ENCODE data around the gene TOP3B.

Gene TOP3B

GRCh38 chr22:22020425-22020852, 37.9 kb upstream of the TOP3B start:
- peaks cover 10% of the 10 kb centered on the region for H3K27me3 Mint-ChIP-seq
- DNase-seq (ENCODE audit: low spot score in 2 of 2) (no peak), ATAC-seq (replicated peaks; ENCODE audit: extremely low read depth, poor library complexity, severe bottlenecking) (no peak)
- no peak overlapping the region for H3K4me3 Mint-ChIP-seq
- no peaks in the 10 kb centered on the region for H3K36me3 Mint-ChIP-seq (ENCODE audit: insufficient read depth)
- H3K4me1 Mint-ChIP-seq: no peaks in the 10 kb centered on the region
- H3K27ac Mint-ChIP-seq (ENCODE audit: low read depth): no peak overlapping the region
- H3K9me3 Mint-ChIP-seq: no peaks in the 10 kb centered on the region

DNA sequence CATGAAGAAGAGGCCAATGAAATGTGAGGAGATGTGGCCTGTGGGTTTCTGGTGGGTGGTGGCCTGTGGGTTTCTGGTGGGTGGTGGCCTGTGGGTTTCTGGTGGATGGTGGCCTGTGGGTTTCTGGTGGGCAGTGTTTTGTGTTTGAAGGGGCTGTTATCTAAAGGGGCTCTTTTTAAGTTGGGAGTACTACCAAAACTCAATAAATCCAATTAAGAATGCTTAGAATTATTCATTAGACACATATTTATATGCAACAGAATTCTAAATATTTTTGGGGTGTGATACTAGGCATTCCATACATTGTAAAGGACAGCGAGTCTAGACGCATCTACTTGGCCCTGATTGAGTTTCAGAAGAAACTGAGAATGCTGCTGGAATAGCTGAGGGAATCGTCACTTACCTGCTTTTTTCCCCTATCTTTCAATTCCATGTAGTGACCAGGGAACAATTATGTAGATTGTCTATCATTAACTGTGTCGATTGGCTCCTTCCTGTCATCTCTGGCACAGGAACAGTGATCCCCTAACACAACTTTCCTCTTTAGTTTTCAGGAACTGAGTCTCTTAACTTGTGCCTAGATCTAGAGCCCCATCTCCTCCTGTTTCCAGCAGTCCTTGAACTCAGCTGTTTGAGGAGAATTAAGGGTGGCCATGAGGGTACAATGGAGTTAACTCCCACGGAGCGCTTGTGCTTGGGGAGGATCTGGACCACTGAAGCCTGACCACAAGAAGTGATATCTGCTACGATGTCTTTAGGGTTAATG, 37.3 kb upstream of the TOP3B start:
- H3K4me3 Mint-ChIP-seq: no peak overlapping the region
- no peaks in the 10 kb centered on the region for H3K4me1 Mint-ChIP-seq
- ATAC-seq (replicated peaks; ENCODE audit: extremely low read depth, poor library complexity, severe bottlenecking) (no peak), DNase-seq (ENCODE audit: low spot score in 2 of 2) (no peak)
- H3K9me3 Mint-ChIP-seq: no peaks in the 10 kb centered on the region
- H3K27ac Mint-ChIP-seq (ENCODE audit: low read depth): no peak overlapping the region
- no peaks in the 10 kb centered on the region for H3K36me3 Mint-ChIP-seq (ENCODE audit: insufficient read depth)
- peaks cover 10% of the 10 kb centered on the region for H3K27me3 Mint-ChIP-seq

- ATAC-seq (replicated peaks; ENCODE audit: extremely low read depth, poor library complexity, severe bottlenecking) (no peak), DNase-seq (ENCODE audit: low spot score in 2 of 2) (no peak)
- no peaks in the 10 kb centered on the region for H3K4me1 Mint-ChIP-seq
- H3K36me3 Mint-ChIP-seq (ENCODE audit: insufficient read depth): no peaks in the 10 kb centered on the region
- no peak overlapping the region for H3K27ac Mint-ChIP-seq (ENCODE audit: low read depth)
- no peaks in the 10 kb centered on the region for H3K9me3 Mint-ChIP-seq
- no peak overlapping the region for H3K4me3 Mint-ChIP-seq
- H3K27me3 Mint-ChIP-seq: peaks cover 10% of the 10 kb centered on the region
These were observed 36.5 kb upstream of the TOP3B start for GRCh38 chr22:22018825-22019658.

DNA sequence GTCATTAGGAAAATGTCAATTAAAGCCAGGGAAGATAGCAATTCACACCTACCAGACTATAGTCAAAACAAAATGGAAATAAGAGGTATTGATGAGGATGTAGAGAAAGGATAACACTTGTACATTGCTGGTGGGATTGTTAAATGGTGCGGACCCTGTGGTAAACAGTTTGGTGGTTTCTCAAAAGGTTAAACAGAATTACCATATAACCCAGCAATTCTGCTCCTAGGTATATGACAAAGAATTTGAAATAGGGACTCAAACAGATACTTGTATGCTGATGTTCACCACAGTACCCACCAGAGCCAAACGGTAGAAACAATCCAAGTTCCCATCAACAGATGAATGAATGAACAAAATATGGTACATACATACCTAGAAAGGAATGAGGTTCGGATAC, 33.0 kb upstream of the TOP3B start:
- no peaks in the 10 kb centered on the region for H3K36me3 Mint-ChIP-seq (ENCODE audit: insufficient read depth)
- DNase-seq (ENCODE audit: low spot score in 2 of 2): no peak
- no peak overlapping the region for H3K27ac Mint-ChIP-seq (ENCODE audit: low read depth)
- peaks cover 34% of the 10 kb centered on the region for H3K27me3 Mint-ChIP-seq
- H3K9me3 Mint-ChIP-seq: peaks cover 4% of the 10 kb centered on the region
- H3K4me3 Mint-ChIP-seq: no peak overlapping the region
- no peak for ATAC-seq (replicated peaks; ENCODE audit: extremely low read depth, poor library complexity, severe bottlenecking)
- H3K4me1 Mint-ChIP-seq: no peaks in the 10 kb centered on the region

- Mint-ChIP-seq H3K27me3 (peaks cover 48% of the 10 kb centered on the region), H3K27ac (ENCODE audit: low read depth) (no peak overlapping the region), H3K9me3 (peaks cover 4% of the 10 kb centered on the region), H3K4me3 (no peak overlapping the region), H3K4me1 (no peaks in the 10 kb centered on the region), H3K36me3 (ENCODE audit: insufficient read depth) (no peaks in the 10 kb centered on the region)
- DNase-seq (ENCODE audit: low spot score in 2 of 2) (no peak), ATAC-seq (replicated peaks; ENCODE audit: extremely low read depth, poor library complexity, severe bottlenecking) (no peak)
These were observed 31.7 kb upstream of the TOP3B start for GRCh38 chr22:22014285-22014659.

DNA sequence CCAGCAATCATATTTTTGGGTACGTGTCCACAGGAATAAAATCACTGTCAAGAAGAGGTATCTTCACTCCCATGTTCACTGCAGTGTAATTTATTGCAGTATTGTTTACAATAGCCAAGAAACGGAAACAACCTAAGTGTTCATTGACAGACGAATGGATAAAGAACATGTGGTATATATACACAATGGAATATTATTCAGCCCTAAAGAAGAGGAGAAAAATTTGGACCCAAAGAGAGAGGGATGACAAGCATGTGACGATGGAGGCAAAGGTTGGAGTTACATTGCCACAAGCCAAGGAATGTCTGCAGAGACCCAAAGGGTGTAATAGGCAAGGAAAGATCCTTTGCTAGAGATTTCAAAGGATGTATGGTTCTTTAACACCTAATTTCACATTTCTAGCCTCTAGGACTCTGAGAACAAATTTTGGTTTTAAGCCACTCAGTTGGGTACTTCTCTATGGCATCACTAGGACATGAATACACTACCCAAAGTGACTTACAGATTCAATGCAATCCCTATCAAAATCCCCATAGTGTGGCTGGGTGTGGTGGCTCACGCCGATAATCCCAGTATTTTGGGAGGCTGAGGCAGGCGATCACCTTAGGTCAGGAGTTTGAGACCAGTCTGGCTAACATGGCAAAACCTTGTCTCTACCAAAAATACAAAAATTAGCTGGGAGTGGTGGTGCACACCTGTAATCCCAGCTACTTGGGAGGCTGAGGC, 31.1 kb upstream of the TOP3B start:
- peaks cover 4% of the 10 kb centered on the region for H3K9me3 Mint-ChIP-seq
- no peaks in the 10 kb centered on the region for H3K4me1 Mint-ChIP-seq
- peaks cover 53% of the 10 kb centered on the region for H3K27me3 Mint-ChIP-seq
- no peak overlapping the region for H3K4me3 Mint-ChIP-seq
- DNase-seq (ENCODE audit: low spot score in 2 of 2) (no peak), ATAC-seq (replicated peaks; ENCODE audit: extremely low read depth, poor library complexity, severe bottlenecking) (no peak)
- no peaks in the 10 kb centered on the region for H3K36me3 Mint-ChIP-seq (ENCODE audit: insufficient read depth)
- no peak overlapping the region for H3K27ac Mint-ChIP-seq (ENCODE audit: low read depth)

- no peak for DNase-seq (ENCODE audit: low spot score in 2 of 2)
- no peak for ATAC-seq (replicated peaks; ENCODE audit: extremely low read depth, poor library complexity, severe bottlenecking)
- Mint-ChIP-seq H3K4me1 (no peaks in the 10 kb centered on the region), H3K27ac (ENCODE audit: low read depth) (no peak overlapping the region), H3K4me3 (no peak overlapping the region), H3K9me3 (peaks cover 4% of the 10 kb centered on the region), H3K27me3 (peaks cover 47% of the 10 kb centered on the region), H3K36me3 (ENCODE audit: insufficient read depth) (no peaks in the 10 kb centered on the region)
These were observed 29.4 kb upstream of the TOP3B start for GRCh38 chr22:22011964-22012363.

- Mint-ChIP-seq H3K4me3 (no peak overlapping the region), H3K27me3 (peaks cover 47% of the 10 kb centered on the region), H3K9me3 (peaks cover 4% of the 10 kb centered on the region), H3K4me1 (no peaks in the 10 kb centered on the region), H3K27ac (ENCODE audit: low read depth) (no peak overlapping the region), H3K36me3 (ENCODE audit: insufficient read depth) (no peaks in the 10 kb centered on the region)
- ATAC-seq (replicated peaks; ENCODE audit: extremely low read depth, poor library complexity, severe bottlenecking): no peak
- DNase-seq (ENCODE audit: low spot score in 2 of 2): no peak
These were observed 27.8 kb upstream of the TOP3B start for GRCh38 chr22:22010358-22010757.

GRCh38 chr22:22009661-22010060, 27.1 kb upstream of the TOP3B start:
- peaks cover 4% of the 10 kb centered on the region for H3K9me3 Mint-ChIP-seq
- no peaks in the 10 kb centered on the region for H3K36me3 Mint-ChIP-seq (ENCODE audit: insufficient read depth)
- peaks cover 47% of the 10 kb centered on the region for H3K27me3 Mint-ChIP-seq
- H3K4me3 Mint-ChIP-seq: no peak overlapping the region
- ATAC-seq (replicated peaks; ENCODE audit: extremely low read depth, poor library complexity, severe bottlenecking) (no peak), DNase-seq (ENCODE audit: low spot score in 2 of 2) (no peak)
- no peaks in the 10 kb centered on the region for H3K4me1 Mint-ChIP-seq
- H3K27ac Mint-ChIP-seq (ENCODE audit: low read depth): no peak overlapping the region

DNA sequence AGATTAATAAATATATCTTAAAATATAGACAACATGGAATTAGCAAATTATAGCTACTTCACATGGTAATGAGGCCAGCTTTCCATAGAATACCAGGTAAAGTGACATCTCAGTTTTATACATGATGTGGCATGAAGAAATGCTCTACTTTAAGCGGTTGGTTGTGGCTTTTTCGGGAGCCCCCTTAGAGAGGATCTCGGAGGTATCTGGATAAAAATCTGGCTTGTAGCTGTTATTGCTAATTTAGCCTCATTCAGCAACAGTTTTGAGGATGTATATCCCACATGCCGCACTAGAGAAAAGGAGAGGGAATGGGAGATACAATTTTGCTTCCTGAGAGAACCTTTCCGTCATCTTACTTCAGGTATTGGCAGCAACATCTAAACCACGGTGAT, 24.0 kb upstream of the TOP3B start:
- Mint-ChIP-seq H3K4me1 (no peaks in the 10 kb centered on the region), H3K27me3 (peaks cover 31% of the 10 kb centered on the region), H3K27ac (ENCODE audit: low read depth) (no peak overlapping the region), H3K4me3 (no peak overlapping the region), H3K9me3 (no peaks in the 10 kb centered on the region), H3K36me3 (ENCODE audit: insufficient read depth) (no peaks in the 10 kb centered on the region)
- ATAC-seq (replicated peaks; ENCODE audit: extremely low read depth, poor library complexity, severe bottlenecking): no peak
- DNase-seq (ENCODE audit: low spot score in 2 of 2): no peak

- Mint-ChIP-seq H3K9me3 (no peaks in the 10 kb centered on the region), H3K4me3 (no peak overlapping the region), H3K4me1 (no peaks in the 10 kb centered on the region), H3K27ac (ENCODE audit: low read depth) (no peak overlapping the region), H3K36me3 (ENCODE audit: insufficient read depth) (no peaks in the 10 kb centered on the region), H3K27me3 (peaks cover 36% of the 10 kb centered on the region)
- ATAC-seq (replicated peaks; ENCODE audit: extremely low read depth, poor library complexity, severe bottlenecking) (no peak), DNase-seq (ENCODE audit: low spot score in 2 of 2) (no peak)
These were observed 23.5 kb upstream of the TOP3B start for GRCh38 chr22:22005945-22006595.

GRCh38 chr22:22003233-22003632, 20.6 kb upstream of the TOP3B start:
- Mint-ChIP-seq H3K4me1 (no peaks in the 10 kb centered on the region), H3K36me3 (ENCODE audit: insufficient read depth) (no peaks in the 10 kb centered on the region), H3K27ac (ENCODE audit: low read depth) (no peak overlapping the region), H3K4me3 (no peak overlapping the region), H3K27me3 (peaks cover 13% of the 10 kb centered on the region), H3K9me3 (no peaks in the 10 kb centered on the region)
- DNase-seq (ENCODE audit: low spot score in 2 of 2) (no peak), ATAC-seq (replicated peaks; ENCODE audit: extremely low read depth, poor library complexity, severe bottlenecking) (no peak)

All from central memory CD8-positive, alpha-beta T cell (primary cell).